GM19372 (cell line): ENCODE data around the gene LRRC72.
A peak's percentile ranks its signal among the peaks of the same experiment; 100 is the strongest.

Experiments used
- ATAC-seq: cut with Tn5 transposase; IDR thresholded peaks from one replicate; pipeline ENCODE4 v1.9.1; 2021; ENCODE audit warnings: mild to moderate bottlenecking, low read depth, moderate library complexity; ENCODE audit not compliant: unreplicated experiment

Gene LRRC72

GRCh38 chr7:16615228-16615627 is 88.6 kb downstream of the LRRC72 start:
- ATAC-seq = no peak

- no peak for ATAC-seq
Measured at GRCh38 chr7:16616122-16616521, 89.5 kb downstream of the LRRC72 start.

GRCh38 chr7:16616542-16616941 is 89.9 kb downstream of the LRRC72 start:
- no peak for ATAC-seq

GRCh38 chr7:16619979-16620408 is 93.4 kb downstream of the LRRC72 start:
- ATAC-seq = peak; percentile 94

- ATAC-seq = no peak
Measured at GRCh38 chr7:16626388-16626787, 99.8 kb downstream of the LRRC72 start.

- no peak for ATAC-seq
Measured at GRCh38 chr7:16627236-16627635, 100.6 kb downstream of the LRRC72 start.

GRCh38 chr7:16630654-16631053 is 104.0 kb downstream of the LRRC72 start:
- no peak for ATAC-seq
